Measurements from ENCODE around the gene SRI. TPM values are rescaled to one million over a fixed set of nuclear protein-coding genes. Genes with fewer than 3 reads are reported as not detected.

Gene SRI
- total RNA-seq, 8 experiments from 2014 or later, result 38.7 to 119 (median 61.1) TPM

DNA sequence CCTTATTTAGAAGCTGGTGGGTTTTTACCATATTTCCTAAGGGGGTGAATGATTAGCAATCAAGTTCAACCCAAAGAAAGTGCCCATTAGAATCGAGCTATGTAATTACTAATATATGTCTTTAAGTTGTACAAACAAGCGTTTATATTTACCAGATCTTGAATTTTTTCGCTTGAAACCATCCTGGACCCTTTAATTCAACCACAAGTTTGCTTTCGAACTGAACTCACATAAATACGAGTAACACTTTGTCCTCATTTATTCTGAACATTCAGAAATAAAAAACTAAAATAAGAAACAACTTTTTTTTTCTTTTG is 1.5 kb downstream of the SRI start:
- 7 to 58% (median 39%) methylated on average over 2 to 5 of the region's 5 CpGs for WGBS, 10 experiments
- in situ Hi-C loops (cut with MboI; ENCODE audit: low pct_unique_long_range_greater_than_20kb in 2 of 9, low sequenced_read_pairs in 9 of 9, unreplicated experiment in 9 of 9), result no loop called here
- no peak for ATAC-seq (replicated peaks in 6 of 8)
- H3K27ac ChIP-seq, result peak overlapping the region; percentile 29 to 55
- H3K4me3 ChIP-seq, result peak overlapping the region; percentile 53 to 84 (median 72)
- peaks cover 7 to 13% of the 10 kb centered on the region in 2 donors for H3K4me1 ChIP-seq (replicated peaks in 1 of 2)

DNA sequence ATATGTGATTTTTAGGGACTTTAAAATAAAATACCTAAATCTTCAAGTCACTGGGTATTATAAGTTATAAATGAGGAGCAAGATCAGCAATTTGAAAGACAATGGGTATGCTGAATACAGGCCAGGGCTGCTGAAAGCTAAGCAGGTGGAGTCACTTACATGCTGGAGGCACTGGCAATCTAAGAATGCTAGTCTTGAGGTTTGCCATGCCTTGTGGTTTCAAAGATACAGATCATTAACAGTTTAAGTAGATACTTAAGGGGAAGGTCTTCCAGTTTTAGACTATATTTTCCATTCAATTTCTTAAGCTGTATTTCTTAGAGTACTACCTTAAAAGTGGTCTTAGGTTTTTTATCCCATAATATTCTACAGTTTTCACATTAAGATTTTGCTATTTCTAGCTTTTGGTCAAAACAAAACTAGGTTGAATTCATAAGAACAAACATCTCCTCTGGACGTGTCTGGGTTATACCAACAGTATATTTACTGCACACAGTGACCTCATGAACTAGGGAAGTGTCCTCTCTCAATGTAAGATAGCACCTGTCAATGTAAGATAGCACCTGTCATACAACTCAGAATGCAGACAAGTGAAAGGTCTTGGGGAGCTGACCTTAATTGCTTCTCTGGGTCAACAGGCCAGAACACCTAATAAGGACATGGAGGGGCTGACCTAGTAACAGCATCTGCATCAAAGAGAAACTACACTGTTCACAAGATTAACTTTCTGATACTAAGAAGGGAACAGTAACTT is 2.0 kb downstream of the SRI start:
- WGBS, 10 experiments, result 0 to 50% (median 22%) methylated on average over 1 of the region's 1 CpG; no CpG with 5 or more reads in 5 of the 10 experiments
- peak overlapping the region in 4 of 5 donors; percentile 53 to 84 (median 72) for H3K4me3 ChIP-seq
- no peak for ATAC-seq (replicated peaks in 6 of 8)
- peaks cover 7 to 13% of the 10 kb centered on the region in 2 donors for H3K4me1 ChIP-seq (replicated peaks in 1 of 2)
- in situ Hi-C loops (cut with MboI; ENCODE audit: low pct_unique_long_range_greater_than_20kb in 2 of 9, low sequenced_read_pairs in 9 of 9, unreplicated experiment in 9 of 9), result no loop called here
- no peak overlapping the region for H3K27ac ChIP-seq

DNA sequence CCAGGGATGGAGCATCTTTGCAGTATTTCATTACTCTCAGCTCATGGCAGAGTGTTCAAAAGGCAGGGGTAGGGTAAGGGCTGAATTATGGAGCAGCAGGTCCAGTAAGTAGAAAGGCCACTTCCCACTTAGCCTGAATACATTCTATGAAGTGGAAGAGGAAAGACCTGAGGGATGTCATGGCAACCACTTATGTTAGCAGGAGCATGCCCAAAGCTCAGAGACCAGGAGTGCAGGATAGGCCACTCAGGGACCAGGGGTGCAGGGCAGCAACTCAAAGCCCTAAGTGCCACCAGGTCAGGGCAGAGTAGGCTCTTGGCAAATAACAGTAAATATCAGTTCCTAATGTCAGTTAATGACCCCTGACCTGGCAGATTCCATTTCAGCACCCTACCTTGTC is 3.6 kb downstream of the SRI start:
- no peak overlapping the region for H3K4me3 ChIP-seq
- H3K4me1 ChIP-seq (replicated peaks in 1 of 2), result peaks cover 7 to 13% of the 10 kb centered on the region in 2 donors
- in situ Hi-C loops (cut with MboI; ENCODE audit: low pct_unique_long_range_greater_than_20kb in 2 of 9, low sequenced_read_pairs in 9 of 9, unreplicated experiment in 9 of 9), result no loop called here
- ATAC-seq (replicated peaks in 6 of 8), result no peak
- no peak overlapping the region for H3K27ac ChIP-seq

DNA sequence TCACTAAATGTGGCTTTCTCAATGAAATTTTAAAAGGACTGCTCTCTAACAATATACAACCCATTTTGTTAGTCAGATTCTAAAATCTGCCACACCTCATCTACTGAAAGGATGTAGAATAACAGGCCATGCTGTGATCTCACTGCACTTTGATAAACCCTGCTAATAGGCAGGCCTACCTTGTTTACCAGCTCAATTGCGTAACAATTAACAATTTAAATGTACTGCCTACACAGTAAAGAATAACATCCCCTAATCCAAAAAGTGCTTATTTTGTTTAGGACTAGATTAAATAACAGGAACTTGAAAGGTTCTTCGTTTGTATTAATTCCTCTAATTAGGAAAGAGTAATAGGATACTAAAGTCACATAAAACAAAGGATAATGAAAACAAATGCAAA is 4.5 kb downstream of the SRI start:
- H3K27ac ChIP-seq, result no peak overlapping the region
- peaks cover 4 to 13% of the 10 kb centered on the region in 2 donors for H3K4me1 ChIP-seq (replicated peaks in 1 of 2)
- in situ Hi-C loops (cut with MboI; ENCODE audit: low pct_unique_long_range_greater_than_20kb in 2 of 9, low sequenced_read_pairs in 9 of 9, unreplicated experiment in 9 of 9), result no loop called here
- no peak for ATAC-seq (replicated peaks in 6 of 8)
- WGBS, 10 experiments, result 58 to 90% (median 75%) methylated on average over 1 to 2 of the region's 2 CpGs; no CpG with 5 or more reads in 1 of the 10 experiments
- H3K4me3 ChIP-seq, result no peak overlapping the region

DNA sequence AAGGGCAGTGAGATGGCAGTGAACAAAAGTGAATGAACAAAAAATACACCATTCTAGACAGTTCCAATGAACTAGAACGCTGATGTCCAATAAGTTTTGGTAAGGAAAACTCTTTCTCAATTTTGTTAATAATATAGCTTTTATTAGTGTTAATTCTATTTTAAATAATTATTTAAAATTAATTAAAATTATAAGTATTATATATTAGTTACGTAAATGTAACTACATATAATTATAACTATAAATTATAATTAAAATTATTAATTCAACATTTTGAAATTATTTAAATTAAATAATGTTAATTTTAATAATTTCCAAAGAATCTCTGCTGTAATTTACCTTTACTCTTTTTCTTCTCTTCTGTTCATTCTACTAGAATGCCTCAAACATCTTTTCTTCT is 5.4 kb downstream of the SRI start:
- H3K27ac ChIP-seq, result no peak overlapping the region
- H3K4me3 ChIP-seq, result no peak overlapping the region
- WGBS, 10 experiments, result 72 to 100% (median 97%) methylated on average over 1 to 2 of the region's 2 CpGs
- no peak for ATAC-seq (replicated peaks in 6 of 8)
- in situ Hi-C loops (cut with MboI; ENCODE audit: low pct_unique_long_range_greater_than_20kb in 2 of 9, low sequenced_read_pairs in 9 of 9, unreplicated experiment in 9 of 9), result no loop called here
- peaks cover 4 to 13% of the 10 kb centered on the region in 2 donors for H3K4me1 ChIP-seq (replicated peaks in 1 of 2)

DNA sequence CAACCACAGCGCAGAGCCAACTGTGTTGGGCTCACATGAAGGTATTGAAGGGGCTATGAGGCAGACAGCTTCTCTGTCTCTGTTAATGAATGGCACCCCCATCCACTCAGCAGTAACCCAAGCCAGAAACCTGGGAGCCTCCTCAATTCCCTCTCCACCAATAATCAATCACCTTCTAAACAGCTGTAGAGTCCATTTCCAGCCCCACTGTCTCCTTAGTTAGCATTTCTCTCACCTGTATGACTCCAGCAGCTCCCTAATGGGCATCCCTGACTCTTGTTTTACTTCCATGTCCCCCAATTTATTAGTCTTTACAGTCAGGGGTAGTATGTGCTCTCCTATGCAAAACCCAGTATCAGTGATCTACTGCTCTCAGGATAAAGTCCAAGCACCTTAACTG is 6.9 kb downstream of the SRI start:
- ATAC-seq (replicated peaks in 6 of 8), result no peak
- 88 to 100% (median 100%) methylated on average over 1 of the region's 1 CpG; no CpG with 5 or more reads in 4 of the 10 experiments for WGBS, 10 experiments
- Histone ChIP-seq H3K4me3 (no peak overlapping the region), H3K4me1 (replicated peaks in 1 of 2) (peaks cover 0 to 6% of the 10 kb centered on the region in 2 donors), H3K27ac (no peak overlapping the region)
- in situ Hi-C loops (cut with MboI; ENCODE audit: low pct_unique_long_range_greater_than_20kb in 2 of 9, low sequenced_read_pairs in 9 of 9, unreplicated experiment in 9 of 9), result no loop called here

DNA sequence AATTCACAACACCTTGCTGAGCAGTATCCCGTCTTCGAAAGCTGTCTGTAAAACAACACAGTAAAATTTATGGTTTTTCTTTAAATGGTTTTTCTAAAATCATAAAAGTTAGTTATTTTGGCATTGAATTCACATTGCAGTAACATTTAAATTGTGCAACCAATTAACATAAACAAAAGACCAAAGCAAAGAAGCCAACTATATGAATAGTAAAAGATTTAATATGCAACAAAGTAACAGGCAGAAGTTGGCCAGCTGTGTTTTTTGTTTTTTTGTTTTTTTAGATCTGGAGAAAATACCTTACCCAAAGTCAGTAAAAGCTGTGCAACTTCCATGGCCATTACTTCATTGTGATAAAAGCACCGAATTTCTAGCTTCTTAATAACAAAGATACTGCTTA is 11.3 kb downstream of the SRI start:
- WGBS, 10 experiments, result 72 to 100% (median 90%) methylated on average over 1 to 3 of the region's 3 CpGs
- H3K4me1 ChIP-seq (replicated peaks in 1 of 2), result peaks cover 0 to 4% of the 10 kb centered on the region in 2 donors
- in situ Hi-C loops (cut with MboI; ENCODE audit: low pct_unique_long_range_greater_than_20kb in 2 of 9, low sequenced_read_pairs in 9 of 9, unreplicated experiment in 9 of 9), result no loop called here
- no peak for ATAC-seq (replicated peaks in 6 of 8)
- H3K4me3 ChIP-seq, result no peak overlapping the region
- H3K27ac ChIP-seq, result no peak overlapping the region

DNA sequence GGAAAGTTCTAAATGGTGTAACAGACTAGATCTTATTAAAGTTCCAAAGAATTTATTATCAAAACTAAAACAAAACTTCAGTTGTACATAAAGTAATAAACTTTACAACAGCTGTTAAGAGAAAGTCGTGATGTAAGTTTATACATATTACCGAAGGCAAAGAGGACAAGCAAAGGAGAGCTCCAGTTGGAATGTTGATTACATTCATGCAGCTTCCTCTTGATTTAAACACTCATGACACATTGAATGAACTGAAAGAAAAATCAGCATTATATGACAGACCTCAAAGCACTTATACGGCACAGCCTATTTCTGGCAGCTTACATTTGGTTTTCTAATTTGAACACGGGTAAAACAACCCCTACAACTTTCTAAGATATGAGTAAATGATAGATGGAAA is 13.6 kb downstream of the SRI start:
- no peak overlapping the region for H3K27ac ChIP-seq
- in situ Hi-C loops (cut with MboI; ENCODE audit: low pct_unique_long_range_greater_than_20kb in 2 of 9, low sequenced_read_pairs in 9 of 9, unreplicated experiment in 9 of 9), result no loop called here
- peak in 2 of 8 experiments; percentile 34 to 84 for ATAC-seq (replicated peaks in 6 of 8)
- H3K4me1 ChIP-seq (replicated peaks in 1 of 2), result peaks cover 3 to 8% of the 10 kb centered on the region in 2 donors
- WGBS, 10 experiments, result 17 to 100% (median 86%) methylated on average over 1 to 4 of the region's 4 CpGs; no CpG with 5 or more reads in 1 of the 10 experiments
- no peak overlapping the region for H3K4me3 ChIP-seq

DNA sequence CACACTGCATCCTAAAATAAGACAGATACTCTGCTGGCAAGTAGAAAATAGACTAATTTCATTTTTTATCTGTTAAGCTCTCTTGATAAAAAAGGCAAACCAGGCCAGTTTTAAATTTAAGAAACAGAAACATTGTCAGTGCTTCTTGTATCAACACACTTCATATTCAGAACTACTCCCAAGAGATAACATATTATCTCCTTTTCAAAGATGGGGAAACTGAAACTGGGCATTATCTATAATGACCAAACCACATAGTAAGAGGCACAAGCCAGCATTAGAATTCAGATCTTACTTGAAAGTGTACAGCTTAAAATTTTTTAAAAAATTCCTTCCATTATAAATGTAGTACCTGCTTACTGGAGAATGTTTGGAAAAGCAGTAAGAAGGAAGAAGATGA is 14.7 kb downstream of the SRI start:
- no peak for ATAC-seq (replicated peaks in 6 of 8)
- in situ Hi-C loops (cut with MboI; ENCODE audit: low pct_unique_long_range_greater_than_20kb in 2 of 9, low sequenced_read_pairs in 9 of 9, unreplicated experiment in 9 of 9), result no loop called here
- Histone ChIP-seq H3K27ac (no peak overlapping the region), H3K4me3 (no peak overlapping the region), H3K4me1 (replicated peaks in 1 of 2) (peaks cover 8 to 17% of the 10 kb centered on the region in 2 donors)

DNA sequence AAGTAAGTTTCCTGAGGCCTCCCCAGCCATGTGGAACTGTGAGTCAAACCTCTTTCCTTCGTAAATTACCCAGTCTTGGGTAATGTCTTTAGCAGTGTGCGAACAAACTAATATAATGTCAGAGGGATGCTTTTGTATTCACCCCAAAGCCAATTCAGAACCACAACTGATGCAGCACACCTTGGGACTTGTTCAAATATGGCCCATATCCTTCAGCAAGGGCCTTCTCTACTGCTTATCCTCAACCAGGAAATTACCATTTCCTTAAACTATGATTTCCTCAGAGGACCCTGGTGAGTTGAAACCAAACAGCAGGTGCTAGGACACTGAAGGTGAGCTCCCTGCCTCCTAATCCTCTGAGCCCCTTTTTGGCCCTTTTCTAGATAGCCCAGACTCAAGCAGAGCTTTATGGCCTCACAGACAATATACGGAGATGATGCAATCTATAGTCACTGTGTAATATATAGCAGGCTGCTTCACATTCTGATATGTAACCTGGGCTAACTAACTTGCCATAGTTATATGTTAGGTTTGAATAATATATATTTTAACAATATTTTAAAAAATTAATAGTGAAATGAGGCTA is 15.2 kb downstream of the SRI start:
- Histone ChIP-seq H3K4me3 (no peak overlapping the region), H3K27ac (no peak overlapping the region), H3K4me1 (replicated peaks in 1 of 2) (peaks cover 8 to 17% of the 10 kb centered on the region in 2 donors)
- ATAC-seq (replicated peaks in 6 of 8), result peak in 2 of 8 experiments; percentile 57 to 67
- 90 to 100% (median 100%) methylated on average over 1 to 3 of the region's 3 CpGs; no CpG with 5 or more reads in 3 of the 10 experiments for WGBS, 10 experiments
- in situ Hi-C loops (cut with MboI; ENCODE audit: low pct_unique_long_range_greater_than_20kb in 2 of 9, low sequenced_read_pairs in 9 of 9, unreplicated experiment in 9 of 9), result no loop called here

DNA sequence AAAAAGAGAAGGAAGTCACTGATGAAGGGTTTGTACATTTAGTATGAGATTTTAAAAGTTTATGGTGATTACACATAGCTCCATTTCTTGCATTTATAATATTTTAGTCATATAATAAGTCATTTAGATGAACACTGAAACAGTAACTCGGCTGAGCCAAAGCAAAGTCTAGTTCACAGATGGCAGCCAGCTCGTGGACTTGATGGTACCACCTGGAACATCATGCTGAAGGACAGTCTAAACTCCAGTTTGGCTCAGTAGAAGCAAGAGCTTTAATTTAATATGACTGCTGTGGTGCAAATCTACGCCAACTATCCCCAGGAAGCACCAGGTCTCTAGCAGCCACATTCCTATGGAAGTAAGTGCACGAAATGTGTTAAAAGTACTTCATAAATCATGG is 16.4 kb downstream of the SRI start:
- Histone ChIP-seq H3K27ac (no peak overlapping the region), H3K4me1 (replicated peaks in 1 of 2) (peaks cover 8 to 17% of the 10 kb centered on the region in 2 donors), H3K4me3 (no peak overlapping the region)
- no peak for ATAC-seq (replicated peaks in 6 of 8)
- in situ Hi-C loops (cut with MboI; ENCODE audit: low pct_unique_long_range_greater_than_20kb in 2 of 9, low sequenced_read_pairs in 9 of 9, unreplicated experiment in 9 of 9), result no loop called here
- WGBS, 10 experiments, result 34 to 100% (median 99%) methylated on average over 1 to 4 of the region's 4 CpGs; no CpG with 5 or more reads in 2 of the 10 experiments

DNA sequence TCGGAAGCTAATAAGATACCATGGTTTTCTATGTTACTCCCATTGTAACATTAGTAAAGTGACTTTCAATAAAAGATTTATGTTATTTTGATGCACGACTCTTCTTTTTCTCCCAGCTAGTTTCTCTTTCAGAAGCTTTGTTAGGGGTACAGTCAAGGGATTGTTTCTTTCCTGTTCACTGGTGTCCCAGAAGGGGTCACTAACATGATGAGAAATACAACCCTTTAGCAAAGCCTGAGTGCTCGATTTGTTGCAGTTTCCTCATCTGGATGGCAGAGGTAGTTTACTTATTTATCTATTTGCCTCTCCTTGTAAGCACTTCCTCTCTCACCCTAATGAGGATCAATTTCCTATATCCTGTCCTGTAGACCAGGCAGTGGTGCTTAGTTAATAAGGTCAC is 17.0 kb downstream of the SRI start:
- no peak for ATAC-seq (replicated peaks in 6 of 8)
- Histone ChIP-seq H3K4me3 (no peak overlapping the region), H3K4me1 (replicated peaks in 1 of 2) (peaks cover 8 to 17% of the 10 kb centered on the region in 2 donors), H3K27ac (no peak overlapping the region)
- in situ Hi-C loops (cut with MboI; ENCODE audit: low pct_unique_long_range_greater_than_20kb in 2 of 9, low sequenced_read_pairs in 9 of 9, unreplicated experiment in 9 of 9), result no loop called here
- 81 to 100% (median 94%) methylated on average over 1 to 3 of the region's 3 CpGs; no CpG with 5 or more reads in 1 of the 10 experiments for WGBS, 10 experiments

DNA sequence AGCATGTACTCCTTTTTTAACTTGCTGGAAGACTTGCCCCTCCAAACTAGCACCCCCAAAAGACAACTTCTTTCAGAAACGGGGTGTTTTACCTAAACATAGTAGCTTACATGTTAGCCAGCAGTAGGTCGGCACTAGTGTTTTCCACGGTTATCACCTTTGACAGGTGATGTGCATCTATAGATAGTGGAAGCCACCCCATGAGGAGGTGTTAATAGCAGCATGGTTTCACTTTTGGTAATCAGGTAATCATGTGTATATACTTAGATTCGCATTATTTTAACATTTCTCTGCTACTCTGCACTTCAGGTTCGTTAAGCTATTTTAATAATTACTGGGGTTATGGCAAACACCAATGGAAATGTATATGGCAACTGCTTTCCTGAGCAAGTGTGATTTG is 17.6 kb downstream of the SRI start:
- no peak for ATAC-seq (replicated peaks in 6 of 8)
- H3K4me1 ChIP-seq (replicated peaks in 1 of 2), result peaks cover 8 to 17% of the 10 kb centered on the region in 2 donors
- in situ Hi-C loops (cut with MboI; ENCODE audit: low pct_unique_long_range_greater_than_20kb in 2 of 9, low sequenced_read_pairs in 9 of 9, unreplicated experiment in 9 of 9), result no loop called here
- no peak overlapping the region for H3K27ac ChIP-seq
- WGBS, 10 experiments, result 78 to 100% (median 100%) methylated on average over 1 to 5 of the region's 5 CpGs; no CpG with 5 or more reads in 3 of the 10 experiments
- H3K4me3 ChIP-seq, result no peak overlapping the region

DNA sequence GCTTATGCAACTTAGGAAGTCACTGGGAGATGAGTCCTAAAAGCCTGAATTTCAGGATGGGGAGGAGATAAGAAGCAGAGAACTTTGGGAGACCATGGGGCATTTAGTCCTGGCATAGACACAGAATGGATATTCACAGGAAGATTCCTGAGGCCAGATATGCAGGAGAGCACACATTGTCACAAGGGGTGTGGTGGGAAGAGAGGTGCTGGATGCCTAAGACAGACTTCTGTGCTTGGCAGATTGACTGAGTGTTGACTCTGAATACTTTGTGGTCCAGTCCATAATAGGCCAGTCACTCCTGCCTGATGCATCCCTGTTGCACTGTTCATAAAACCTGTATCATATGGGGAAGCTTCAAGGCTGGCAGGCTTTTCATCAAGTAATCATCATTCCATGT is 18.5 kb downstream of the SRI start:
- in situ Hi-C loops (cut with MboI; ENCODE audit: low pct_unique_long_range_greater_than_20kb in 2 of 9, low sequenced_read_pairs in 9 of 9, unreplicated experiment in 9 of 9), result no loop called here
- ATAC-seq (replicated peaks in 6 of 8), result peak in 5 of 8 experiments; percentile 8 to 69 (median 52)

More for the DNA sequence above, 18.5 kb downstream of the SRI start:
- Histone ChIP-seq H3K4me3 (no peak overlapping the region), H3K27ac (no peak overlapping the region), H3K4me1 (replicated peaks in 1 of 2) (peaks cover 8 to 17% of the 10 kb centered on the region in 2 donors)

Data from motor neuron (in vitro differentiated cells).